Tibial nerve (tissue), 4 donors: ENCODE results near the gene UBE2D2.

Experiments used
- EP300 ChIP-seq, 2 donors: sonication (generic); formaldehyde crosslinking; IDR thresholded peaks; one replicate each; pipeline ENCODE4 v1.6.1; 2017; ENCODE audit warnings: antibody characterized with exemption in 2 of 2, mild to moderate bottlenecking in 1 of 2
- POLR2A ChIP-seq, 2 donors: fragments of 450-650 bp; IDR thresholded peaks; one replicate each; pipeline ENCODE4 v1.6.1; 2017; ENCODE audit warnings: antibody characterized with exemption in 2 of 2, mild to moderate bottlenecking in 2 of 2, moderate library complexity in 2 of 2
- TF ChIP-seq, protein P1 (sequence below), 5 experiments: fragments of 200-600 bp in 3 of 5; fragments of 450-650 bp in 2 of 5; sonication (generic) in 3 of 5; IDR thresholded peaks; one replicate each; pipeline ENCODE4 v1.5.1; 2016 to 2019; ENCODE audit warnings: antibody characterized with exemption in 5 of 5, mild to moderate bottlenecking in 3 of 5, moderate library complexity in 2 of 5

DNA sequence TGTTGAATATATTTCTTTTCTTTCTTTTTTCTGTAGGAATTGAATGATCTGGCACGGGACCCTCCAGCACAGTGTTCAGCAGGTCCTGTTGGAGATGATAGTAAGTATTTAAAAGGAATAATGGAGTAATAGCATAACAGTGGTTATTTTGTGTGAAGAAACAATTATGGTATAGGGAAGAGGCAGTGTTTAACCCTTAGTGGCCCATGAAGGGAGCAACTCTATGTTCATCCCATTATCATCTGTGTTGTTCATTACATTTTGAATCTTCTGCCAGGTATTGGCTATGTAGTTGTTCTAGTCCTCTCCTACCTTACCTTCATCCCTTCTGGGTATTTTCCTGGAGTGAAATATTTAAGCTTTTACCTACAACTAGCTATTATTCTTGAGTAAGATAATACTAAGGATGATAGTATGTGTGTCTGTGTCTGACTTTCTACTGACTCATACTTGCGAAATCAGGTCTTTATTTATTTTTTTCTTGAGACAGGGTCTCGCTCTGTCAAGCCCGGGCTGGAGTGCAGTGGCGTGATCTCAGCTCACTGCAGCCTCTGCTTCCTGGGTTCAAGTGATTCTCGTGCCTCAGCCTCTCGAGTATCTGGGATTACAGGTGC is 39.3 kb downstream of the UBE2D2 start:
- TF ChIP-seq, protein P1, sequence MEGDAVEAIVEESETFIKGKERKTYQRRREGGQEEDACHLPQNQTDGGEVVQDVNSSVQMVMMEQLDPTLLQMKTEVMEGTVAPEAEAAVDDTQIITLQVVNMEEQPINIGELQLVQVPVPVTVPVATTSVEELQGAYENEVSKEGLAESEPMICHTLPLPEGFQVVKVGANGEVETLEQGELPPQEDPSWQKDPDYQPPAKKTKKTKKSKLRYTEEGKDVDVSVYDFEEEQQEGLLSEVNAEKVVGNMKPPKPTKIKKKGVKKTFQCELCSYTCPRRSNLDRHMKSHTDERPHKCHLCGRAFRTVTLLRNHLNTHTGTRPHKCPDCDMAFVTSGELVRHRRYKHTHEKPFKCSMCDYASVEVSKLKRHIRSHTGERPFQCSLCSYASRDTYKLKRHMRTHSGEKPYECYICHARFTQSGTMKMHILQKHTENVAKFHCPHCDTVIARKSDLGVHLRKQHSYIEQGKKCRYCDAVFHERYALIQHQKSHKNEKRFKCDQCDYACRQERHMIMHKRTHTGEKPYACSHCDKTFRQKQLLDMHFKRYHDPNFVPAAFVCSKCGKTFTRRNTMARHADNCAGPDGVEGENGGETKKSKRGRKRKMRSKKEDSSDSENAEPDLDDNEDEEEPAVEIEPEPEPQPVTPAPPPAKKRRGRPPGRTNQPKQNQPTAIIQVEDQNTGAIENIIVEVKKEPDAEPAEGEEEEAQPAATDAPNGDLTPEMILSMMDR (IDR thresholded peaks at IDR 0.05) = no peak
- no peak for TF ChIP-seq POLR2A (IDR thresholded peaks at IDR 0.05)
- TF ChIP-seq EP300 (IDR thresholded peaks at IDR 0.05) = no peak
